ENCODE results near the gene ANTXR1. TPM values are rescaled to one million over a fixed set of nuclear protein-coding genes. Genes with fewer than 3 reads are reported as not detected.

The ANTXR1 gene
- polyA plus RNA-seq, 1 of the 3 experiments (the other 2 are of a cell fraction) = 114 TPM

GRCh38 chr2:69195706-69196105 lies 182.7 kb downstream of the ANTXR1 start:
- CTCF ChIA-PET = interaction anchor here (0.6 to 1.4 kb wide), 2 partner anchors 12 to 432 kb away, joined by 3 read pairs; no protein-coding TSS in a partner anchor
- Histone ChIP-seq H3F3A (replicated peaks; ENCODE audit: insufficient read depth) (no peaks in the 10 kb centered on the region), H3K4me1 (ENCODE audit: control insufficient read depth in 1 of 2, insufficient read depth in 2 of 2, low read depth in 1 of 2, low read length in 1 of 2) (peaks cover 8 to 20% of the 10 kb centered on the region in 2 experiments; a peak in 3 of 4 replicates), H4K20me1 (ENCODE audit: insufficient read depth) (no peaks in the 10 kb centered on the region), H2AFZ (ENCODE audit: low read depth) (no peak overlapping the region), H3K27ac (ENCODE audit: low read depth in 2 of 2, low read length in 1 of 2) (peak overlapping the region in 1 of 2 experiments; percentile 45; a peak in 2 of 4 replicates), H3K4me2 (no peak overlapping the region), H3K9ac (no peak overlapping the region), H3K27me3 (ENCODE audit: insufficient read depth) (no peaks in the 10 kb centered on the region), H3K79me2 (ENCODE audit: insufficient read depth) (no peaks in the 10 kb centered on the region), H3K9me3 (no peaks in the 10 kb centered on the region), H3K4me3 (ENCODE audit: low read depth in 2 of 2, low read length in 1 of 2) (no peak overlapping the region), H3K36me3 (replicated peaks in 1 of 2; ENCODE audit: control insufficient read depth in 1 of 2, insufficient read depth in 2 of 2, low read length in 1 of 2) (peaks cover 70 to 82% of the 10 kb centered on the region in 2 experiments), H3K9me2 (no peaks in the 10 kb centered on the region)
- POLR2A ChIA-PET = no interaction called here
- no peak for DNase-seq
- TF ChIP-seq IRF3 (IDR thresholded peaks at IDR 0.05; ENCODE audit: low read depth, low read length) (no peak), MAX (IDR thresholded peaks at IDR 0.05; ENCODE audit: low read depth) (no peak), RFX5 (IDR thresholded peaks at IDR 0.05; ENCODE audit: low read length) (no peak), USF2 (IDR thresholded peaks at IDR 0.05; ENCODE audit: borderline replicate concordance, low read depth, low read length) (no peak), CTCF (IDR thresholded peaks at IDR 0.05) (no peak), USF1 (IDR thresholded peaks at IDR 0.05; ENCODE audit: borderline replicate concordance, low read depth) (no peak), TEAD4 (IDR thresholded peaks at IDR 0.05; ENCODE audit: borderline replicate concordance, insufficient read depth) (no peak), EZH2phosphoT487 (IDR thresholded peaks at IDR 0.05; ENCODE audit: borderline replicate concordance, low read depth) (no peak), FOXM1 (IDR thresholded peaks at IDR 0.05; ENCODE audit: low read depth) (no peak), CHD2 (IDR thresholded peaks at IDR 0.05; ENCODE audit: low read length, partially characterized antibody) (no peak)

All from SK-N-SH (cell line).